Left lung (tissue), 10 donors: ENCODE results near the gene MT1H. TPM values are rescaled to one million over a fixed set of nuclear protein-coding genes. Genes with fewer than 3 reads are reported as not detected.
"Not testable (repeated sequence)": the region's sequence is repeated elsewhere in the genome, so short reads cannot be mapped to it uniquely, and the experiment has no call there.

Source experiments
- ATAC-seq: fragments of 200-7000 bp; cut with Tn5 transposase; one replicate; pipeline ENCODE4 v1.9.1; 2020; ENCODE audit warnings: moderate library complexity
- DNase-seq, 4 donors: peaks; one replicate each; pipeline ENCODE4 v3.0.0-alpha.2; 2013 to 2020
- H3K27ac ChIP-seq, 2 donors: fragments of 200-600 bp; sonication (generic) in 1 of 2; one replicate each; pipeline versions ENCODE4 v1.5.0 to v1.8.0; 2020 to 2021
- H3K27me3 ChIP-seq, 2 donors: fragments of 200-600 bp; sonication (generic) in 1 of 2; one replicate each; pipeline versions ENCODE4 v1.5.0 to v1.8.0; 2020 to 2021
- H3K36me3 ChIP-seq, 2 donors: fragments of 200-600 bp; sonication (generic) in 1 of 2; one replicate each; pipeline versions ENCODE4 v1.5.0 to v1.8.0; 2020 to 2021
- H3K4me1 ChIP-seq, 2 donors: fragments of 200-600 bp; one replicate each; pipeline ENCODE4 v1.8.0; 2021
- H3K4me3 ChIP-seq, 2 donors: fragments of 200-600 bp; sonication (generic) in 1 of 2; one replicate each; pipeline versions ENCODE4 v1.5.0 to v1.8.0; 2020 to 2021; ENCODE audit warnings: mild to moderate bottlenecking in 1 of 2
- H3K9me3 ChIP-seq, 2 donors: fragments of 200-600 bp; sonication (generic) in 1 of 2; one replicate each; pipeline versions ENCODE4 v1.5.0 to v1.8.0; 2020 to 2021
- CTCF ChIP-seq, 2 donors: fragments of 200-600 bp; sonication (generic) in 1 of 2; IDR thresholded peaks; one replicate each; pipeline versions ENCODE4 v1.5.0 to v1.8.0; 2021; ENCODE audit warnings: antibody characterized with exemption in 2 of 2
- intact Hi-C, 2 donors: fragments of 100-400 bp; cut with DNase I; formaldehyde crosslinking; loops; one replicate each; pipeline versions ENCODE4 v1.11.2 to v1.14.2; 2022
- polyA plus RNA-seq, 6 donors: library from polyadenylated mRNA; unstranded; fragments of 120-200 nt; gene quantifications; one replicate each; pipeline ENCODE4 v1.2.1, GENCODE V29; 2013; ENCODE audit not compliant: insufficient read length in 6 of 6
- total RNA-seq, 2 donors: library from RNA; stranded (reverse); fragmentation: NEBNext Ultra II Directional; extraction: Animal tissue kit (Norgen Biotek cat#: 25700); gene quantifications; one replicate each; pipeline ENCODE4 v1.2.1, GENCODE V29; 2021
- donor health status: DM: no; HTN: yes; CAD: no.
- donor health status: DM: no; HTN: no; CAD: no.

Gene MT1H
- total and polyA plus RNA-seq, 8 donors = 1.1 to 2.3 (median 2.2) TPM; not detected in 4

DNA sequence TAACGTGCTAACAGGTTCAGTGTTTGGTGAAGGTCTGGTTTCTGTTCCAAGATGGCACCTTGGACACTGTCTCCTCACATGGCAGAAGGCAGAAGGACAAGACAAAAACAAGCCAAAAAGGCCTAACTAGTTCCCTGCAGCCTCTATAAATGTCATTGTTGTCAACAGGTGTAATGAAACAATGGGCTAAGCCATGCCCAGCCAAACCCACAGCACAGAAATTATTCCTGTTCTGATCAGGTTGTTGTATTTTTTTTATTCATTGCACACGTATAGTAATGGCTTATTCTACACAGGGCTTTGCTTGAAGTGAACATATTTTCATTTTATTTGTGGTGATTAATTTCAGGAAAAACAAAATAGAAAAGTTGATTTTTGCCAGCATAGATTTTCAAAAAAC lies 44.2 kb downstream of the MT1H start:
- intact Hi-C loops = no loop called here
- no peaks in the 10 kb centered on the region for H3K9me3 ChIP-seq
- no peak for DNase-seq
- H3K36me3 ChIP-seq = no peaks in the 10 kb centered on the region
- H3K4me3 ChIP-seq = no peak overlapping the region
- ATAC-seq = no peak
- H3K4me1 ChIP-seq = no peaks in the 10 kb centered on the region
- TF ChIP-seq CTCF (IDR thresholded peaks at IDR 0.05) = no peak
- no peak overlapping the region for H3K27ac ChIP-seq
- H3K27me3 ChIP-seq = no peaks in the 10 kb centered on the region

DNA sequence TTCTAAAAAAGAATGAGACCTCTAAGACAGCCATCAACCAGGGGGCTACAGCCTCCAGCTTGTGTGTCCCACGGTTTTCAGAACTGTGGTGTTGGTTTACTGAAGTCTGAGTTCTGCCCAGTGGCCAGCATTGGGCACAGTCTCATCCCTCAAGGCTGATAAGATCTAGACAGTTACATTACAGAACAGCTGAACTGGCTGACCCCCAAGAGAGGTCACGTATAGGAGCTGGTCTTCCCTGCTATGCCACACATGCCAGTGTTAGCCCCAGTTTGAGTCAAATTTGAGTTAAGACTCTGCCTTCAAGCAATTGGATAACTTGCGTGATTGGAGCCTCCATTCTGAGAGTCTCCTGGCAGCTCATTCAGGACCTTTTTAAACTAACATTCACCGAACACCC lies 45.5 kb downstream of the MT1H start:
- no peaks in the 10 kb centered on the region for H3K9me3 ChIP-seq
- no peaks in the 10 kb centered on the region for H3K27me3 ChIP-seq
- intact Hi-C loops = no loop called here
- DNase-seq = no peak
- no peak for TF ChIP-seq CTCF (IDR thresholded peaks at IDR 0.05)
- ATAC-seq = no peak
- no peak overlapping the region for H3K27ac ChIP-seq
- H3K4me1 ChIP-seq = no peaks in the 10 kb centered on the region
- no peaks in the 10 kb centered on the region for H3K36me3 ChIP-seq
- H3K4me3 ChIP-seq = no peak overlapping the region

DNA sequence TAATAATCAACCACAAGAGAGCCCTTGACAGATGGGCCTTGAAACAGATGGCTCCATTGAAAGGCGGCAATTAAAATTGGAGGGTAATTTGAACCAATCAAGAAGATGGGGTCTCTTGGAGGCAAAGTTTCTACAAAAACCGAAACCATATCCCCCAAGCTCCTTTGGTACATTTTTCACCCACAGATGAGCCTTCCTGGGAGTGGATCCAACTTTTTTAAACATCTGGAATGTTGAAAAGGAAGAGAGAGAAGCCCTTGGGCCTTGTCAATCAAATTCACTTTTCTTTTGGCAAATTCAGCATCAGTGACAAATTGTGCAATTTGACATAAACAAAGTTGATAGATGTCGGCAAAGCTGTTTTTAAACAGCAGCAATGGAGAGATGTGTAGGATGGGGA lies 47.1 kb downstream of the MT1H start:
- Histone ChIP-seq H3K9me3 (no peaks in the 10 kb centered on the region), H3K27me3 (no peaks in the 10 kb centered on the region), H3K4me1 (no peaks in the 10 kb centered on the region), H3K27ac (no peak overlapping the region), H3K36me3 (no peaks in the 10 kb centered on the region), H3K4me3 (no peak overlapping the region)
- no peak for TF ChIP-seq CTCF (IDR thresholded peaks at IDR 0.05)
- no peak for ATAC-seq
- intact Hi-C loops = no loop called here
- no peak for DNase-seq

- H3K4me3 ChIP-seq, H3K27ac ChIP-seq, DNase-seq, H3K4me1 ChIP-seq, H3K27me3 ChIP-seq, H3K9me3 ChIP-seq, H3K36me3 ChIP-seq, ATAC-seq, intact Hi-C loops: not testable (repeated sequence)
Measured at GRCh38 chr16:56717532-56717931, 47.9 kb downstream of the MT1H start.

Other genes starting within 250 kb of the MT1H start
- gene AMFR, start 244.3 kb upstream of the MT1H start, total RNA-seq = 10 to 100 TPM; 69.3 to 73.1 TPM
- gene AMFR, start 244.3 kb upstream of the MT1H start, polyA plus RNA-seq = 10 to 100 TPM; 64.2 to 88.5 (median 68.9) TPM
- 10 to 100 TPM; 80.8 to 89.4 TPM for gene NUDT21, start 218.5 kb upstream of the MT1H start, total RNA-seq
- 100 to 1,000 TPM; 111 to 136 (median 126) TPM for gene NUDT21, start 218.5 kb upstream of the MT1H start, polyA plus RNA-seq
- 10 to 100 TPM; 31.7 to 35.1 TPM for gene OGFOD1, start 218.3 kb upstream of the MT1H start, total RNA-seq
- 10 to 100 TPM; 31.1 to 42.2 (median 35.9) TPM for gene OGFOD1, start 218.3 kb upstream of the MT1H start, polyA plus RNA-seq
- gene BBS2, start 149.8 kb upstream of the MT1H start, total RNA-seq = 10 to 100 TPM; 23.9 to 38.6 TPM
- 100 to 1,000 TPM in 1 of 6 donors, 10 to 100 TPM in 5; 74.5 to 109 (median 85.3) TPM for gene BBS2, start 149.8 kb upstream of the MT1H start, polyA plus RNA-seq
- not detected for gene MT4, start 104.7 kb upstream of the MT1H start, total RNA-seq
- gene MT4, start 104.7 kb upstream of the MT1H start, polyA plus RNA-seq = not detected
- not detected for gene MT3, start 80.3 kb upstream of the MT1H start, total RNA-seq
- not detected for gene MT3, start 80.3 kb upstream of the MT1H start, polyA plus RNA-seq
- 100 to 1,000 TPM; 239 to 425 TPM for gene MT2A, start 61.2 kb upstream of the MT1H start, total RNA-seq
- gene MT2A, start 61.2 kb upstream of the MT1H start, polyA plus RNA-seq = 10 to 100 TPM; 27.1 to 50.1 (median 44.4) TPM
- 100 to 1,000 TPM; 103 to 262 TPM for gene MT1E, start 44.0 kb upstream of the MT1H start, total RNA-seq
- 10 to 100 TPM in 5 of 6 donors, 1 to 10 TPM in 1; 9.0 to 16.7 (median 11.9) TPM for gene MT1E, start 44.0 kb upstream of the MT1H start, polyA plus RNA-seq
- gene MT1M, start 37.2 kb upstream of the MT1H start, total RNA-seq = 10 to 100 TPM in 1 of 2 donors, 1 to 10 TPM in 1; 8.4 to 32.5 TPM
- gene MT1M, start 37.2 kb upstream of the MT1H start, polyA plus RNA-seq = under 1 TPM; 0.29 to 0.82 (median 0.45) TPM
- 10 to 100 TPM in 1 of 2 donors, 1 to 10 TPM in 1; 3.1 to 24.1 TPM for gene MT1A, start 31.1 kb upstream of the MT1H start, total RNA-seq
- under 1 TPM in 2 of 6 donors, not detected in 4; 0.78 to 0.91 TPM for gene MT1A, start 31.1 kb upstream of the MT1H start, polyA plus RNA-seq
- not detected for gene MT1B, start 17.9 kb upstream of the MT1H start, total RNA-seq
- under 1 TPM in 2 of 6 donors, not detected in 4; 0.45 to 0.66 TPM for gene MT1B, start 17.9 kb upstream of the MT1H start, polyA plus RNA-seq
- 10 to 100 TPM in 1 of 2 donors, 1 to 10 TPM in 1; 8.8 to 14.8 TPM for gene MT1F, start 11.9 kb upstream of the MT1H start, total RNA-seq
- gene MT1F, start 11.9 kb upstream of the MT1H start, polyA plus RNA-seq = 1 to 10 TPM; 4.2 to 9.6 (median 6.7) TPM
- gene MT1G, start 1.7 kb upstream of the MT1H start, total RNA-seq = 10 to 100 TPM in 1 of 2 donors, 1 to 10 TPM in 1; 2.7 to 22.1 TPM
- gene MT1G, start 1.7 kb upstream of the MT1H start, polyA plus RNA-seq = 1 to 10 TPM; 1.0 to 6.6 (median 1.8) TPM
- gene MT1X, start 12.7 kb downstream of the MT1H start, total RNA-seq = 100 to 1,000 TPM in 1 of 2 donors, 10 to 100 TPM in 1; 78.4 to 126 TPM
- 10 to 100 TPM; 14.5 to 18.2 (median 16.5) TPM for gene MT1X, start 12.7 kb downstream of the MT1H start, polyA plus RNA-seq
- 10 to 100 TPM; 47.1 to 67.4 TPM for gene NUP93, start 60.3 kb downstream of the MT1H start, total RNA-seq
- 10 to 100 TPM; 58.5 to 75.9 (median 66.3) TPM for gene NUP93, start 60.3 kb downstream of the MT1H start, polyA plus RNA-seq
- gene SLC12A3, start 195.4 kb downstream of the MT1H start, total RNA-seq = not detected
- gene SLC12A3, start 195.4 kb downstream of the MT1H start, polyA plus RNA-seq = under 1 TPM; 0.13 to 0.49 (median 0.20) TPM